K562 (cell line): ENCODE data around the gene FRK. TPM values are rescaled to one million over a fixed set of nuclear protein-coding genes. Genes with fewer than 3 reads are reported as not detected.

Experiments used
- ATAC-seq: fragments of 200-7000 bp; cut with Tn5 transposase; 3 replicates; pipeline ENCODE4 v1.9.1; 2020; ENCODE audit warnings: moderate library complexity
- BruUV-seq: library from RNA; stranded (reverse); fragments of 400-500 nt; replicated peaks from 2 replicates; lab custom pipeline; 2021; lab: Mats Ljungman, UMichigan
- CTCF ChIA-PET: fragments of 300-600 bp; formaldehyde crosslinking; extraction: SDS; loops from one replicate; lab custom pipeline; 2021; ENCODE audit warnings: low intra/inter-chr PET ratio; lab: Yijun Ruan, JAX
- POLR2A ChIA-PET: fragments of 300-600, 350-650 bp; sonication (Branson Sonifier 250); formaldehyde crosslinking; extraction: SDS; loops from one replicate; lab custom pipeline; 2021; ENCODE audit warnings: antibody characterized with exemption, inconsistent platforms; lab: Yijun Ruan, JAX
- DNase-seq, 4 experiments: peaks; one replicate each; pipeline versions ENCODE4 v3.0.0 to v3.0.0-alpha.2; 2011 to 2018; ENCODE audit warnings: low spot score in 3 of 4, mixed read lengths in 3 of 4; ENCODE audit errors: extremely low read depth in 1 of 4
- FAIRE-seq: peaks from 2 replicates; lab custom pipeline; 2011; peaks lifted over from hg19 to GRCh38; lab: Jason Lieb, UNC
- H2AFZ ChIP-seq: 2 replicates; pipeline ENCODE4 v1.6.0; 2011; ENCODE audit warnings: low read depth, low read length, control low read depth, inconsistent platforms
- H3K27ac ChIP-seq: fragments of 200-600 bp; 3 replicates; pipeline ENCODE4 v1.8.0; 2011; ENCODE audit warnings: low read depth, mild to moderate bottlenecking, control low read depth, inconsistent platforms, low read length, moderate library complexity, mixed read lengths; ENCODE audit errors: extremely low read depth
- H3K27me3 ChIP-seq, 2 experiments: fragments of 300-600 bp in 1 of 2; 2 replicates in 1 of 2; 3 replicates in 1 of 2; pipeline versions ENCODE4 v1.6.0 to v1.8.0; 2011; ENCODE audit warnings: inconsistent platforms in 2 of 2, low read length in 2 of 2, mild to moderate bottlenecking in 1 of 2, mixed read lengths in 1 of 2, moderate library complexity in 1 of 2; ENCODE audit not compliant: control insufficient read depth in 2 of 2, insufficient read depth in 2 of 2
- H3K36me3 ChIP-seq: fragments of 300-600 bp; 3 replicates; pipeline ENCODE4 v1.8.0; 2011; ENCODE audit warnings: mild to moderate bottlenecking, low read length, inconsistent platforms; ENCODE audit not compliant: control insufficient read depth, insufficient read depth
- H3K4me1 ChIP-seq, 2 experiments: fragments of 200-600 bp in 1 of 2; replicated peaks in 1 of 2; 2 replicates in 1 of 2; 3 replicates in 1 of 2; pipeline versions ENCODE4 v1.5.1 to v1.8.0; 2011; ENCODE audit warnings: inconsistent platforms in 2 of 2, low read length in 2 of 2, mild to moderate bottlenecking in 1 of 2, mixed read lengths in 1 of 2, moderate library complexity in 1 of 2; ENCODE audit not compliant: control insufficient read depth in 2 of 2, insufficient read depth in 2 of 2
- H3K4me2 ChIP-seq: 2 replicates; pipeline ENCODE4 v1.6.1; 2011; ENCODE audit warnings: low read length, control low read depth, inconsistent platforms, mixed read lengths; ENCODE audit not compliant: insufficient read depth
- H3K4me3 ChIP-seq: fragments of 200-600 bp; sonication (generic), shearing (Covaris generic); 2 replicates; pipeline ENCODE4 v1.5.1; 2016; ENCODE audit warnings: control low read depth, inconsistent platforms
- H3K79me2 ChIP-seq: fragments of 200-600 bp; 3 replicates; pipeline ENCODE4 v1.8.0; 2011; ENCODE audit warnings: low read length, inconsistent platforms; ENCODE audit not compliant: control insufficient read depth, insufficient read depth
- H3K9ac ChIP-seq, 2 experiments: 2 replicates each; pipeline versions ENCODE4 v1.6.0 to v1.6.1; 2011; ENCODE audit warnings: low read depth in 2 of 2, low read length in 2 of 2, control low read depth in 1 of 2, inconsistent platforms in 1 of 2, mild to moderate bottlenecking in 1 of 2, mixed read lengths in 1 of 2; ENCODE audit not compliant: insufficient read depth in 1 of 2
- H3K9me1 ChIP-seq: one replicate; pipeline ENCODE4 v1.6.0; 2011; ENCODE audit warnings: inconsistent platforms, mild to moderate bottlenecking, low read length, moderate library complexity; ENCODE audit not compliant: control insufficient read depth, insufficient read depth
- H3K9me3 ChIP-seq: replicated peaks from 2 replicates; pipeline ENCODE4 v1.5.1; 2011; ENCODE audit warnings: low read depth, low read length, inconsistent platforms; ENCODE audit not compliant: control insufficient read depth, insufficient read depth
- H4K20me1 ChIP-seq: replicated peaks from 2 replicates; pipeline ENCODE4 v1.6.1; 2011; ENCODE audit warnings: low read length, inconsistent platforms, mixed read lengths; ENCODE audit not compliant: control insufficient read depth, insufficient read depth
- BCOR ChIP-seq: fragments of 450-650 bp; IDR thresholded peaks from 2 replicates; pipeline ENCODE4 v1.6.1; 2016
- GATA2 ChIP-seq: sonication (generic); formaldehyde crosslinking; IDR thresholded peaks from 2 replicates; pipeline ENCODE4 v1.4.0; 2020; ENCODE audit warnings: mild to moderate bottlenecking, missing genetic modification reagents
- KDM2B ChIP-seq: fragments of 250-450 bp; sonication (Bioruptor Pico); IDR thresholded peaks from 2 replicates; pipeline ENCODE4 v1.8.0; 2021; ENCODE audit warnings: mild to moderate bottlenecking, moderate library complexity
- MTA1 ChIP-seq: fragments of 450-650 bp; IDR thresholded peaks from 2 replicates; pipeline ENCODE4 v1.6.1; 2017; ENCODE audit warnings: borderline replicate concordance
- NRF1 ChIP-seq, 2 experiments: fragments of 450-650 bp; IDR thresholded peaks in 1 of 2; conservative IDR thresholded peaks in 1 of 2; 2 replicates each; pipeline ENCODE4 v1.6.1; 2014; ENCODE audit warnings: mild to moderate bottlenecking in 2 of 2
- RBM25 ChIP-seq: fragments of 200-400 bp; formaldehyde crosslinking; IDR thresholded peaks from 2 replicates; pipeline ENCODE4 v1.6.1; 2018; ENCODE audit warnings: low read length, low read depth, moderate library complexity; ENCODE audit not compliant: severe bottlenecking
- SNRNP70 ChIP-seq: fragments of 200-400 bp; formaldehyde crosslinking; optimal IDR thresholded peaks from 2 replicates; pipeline ENCODE3; 2017; ENCODE audit warnings: low read depth, low read length
- SPI1 ChIP-seq: IDR thresholded peaks from 2 replicates; pipeline ENCODE4 v1.6.1; 2011; ENCODE audit warnings: low read depth, low read length, control low read depth, borderline replicate concordance
- STAT5B ChIP-seq: fragments of 250-450 bp; sonication (Bioruptor Pico); IDR thresholded peaks from 2 replicates; pipeline ENCODE4 v1.8.0; 2021; ENCODE audit warnings: mild to moderate bottlenecking, inconsistent platforms
- TFAM ChIP-seq: fragments of 250-450 bp; sonication (Bioruptor Pico); conservative IDR thresholded peaks from 2 replicates; pipeline ENCODE4 v1.5.0; 2021; ENCODE audit warnings: mild to moderate bottlenecking, moderate library complexity
- ZNF146 ChIP-seq: IDR thresholded peaks from one replicate; pipeline ENCODE4 v1.6.1; 2018; ENCODE audit warnings: missing compliant biosample characterization; ENCODE audit not compliant: unreplicated experiment
- ZNF589 ChIP-seq: fragments of 200-800 bp; sonication (Bioruptor generic); IDR thresholded peaks from 2 replicates; pipeline ENCODE4 v1.6.1; 2016; ENCODE audit warnings: low read depth, missing genetic modification characterization, missing compliant biosample characterization
- WGBS: fragments of 100-300 bp; shearing (Covaris generic); methylation state at CpG from one replicate; pipeline ENCODE4 v1.1.6; 2016; ENCODE audit warnings: low coverage, mixed read lengths; ENCODE audit not compliant: insufficient coverage; ENCODE audit errors: missing lambda C conversion rate; 5-methylcytosine and 5-hydroxymethylcytosine counted together
- in situ Hi-C: fragments of 300-500 bp; cut with MboI; formaldehyde crosslinking; loops from 4 replicates; pipeline ENCODE4 v1.15.0; 2018; ENCODE audit warnings: inconsistent platforms, mixed read lengths
- intact Hi-C: fragments of 100-400 bp; cut with micrococcal nuclease; formaldehyde crosslinking; loops from 2 replicates; pipeline ENCODE4 v1.14.2; 2022
- polyA plus RNA-seq, 8 experiments: library from polyadenylated mRNA; depleted of rRNA in 4 of 8; stranded (reverse) in 5 of 8; unstranded in 3 of 8; fragments of >200 nt; fragmentation: Nextera tagmentation in 2 of 8; fragmentation: Illumina TruSeq in 1 of 8; extraction: Ambion mirVana in 2 of 8; extraction: Trizol in 1 of 8; gene quantifications; 2 replicates each; pipeline versions ENCODE4 v1.2.1 to v1.2.3, GENCODE V29; 2011 to 2014; ENCODE audit warnings: inconsistent platforms in 1 of 8, missing spikeins in 1 of 8
- total RNA-seq, 7 experiments: library from RNA; depleted of rRNA in 6 of 7; stranded (reverse); fragments of >200 nt in 6 of 7; fragmentation: Illumina TruSeq in 2 of 7; extraction: Trizol in 2 of 7; gene quantifications; 2 replicates each; pipeline versions ENCODE4 v1.2.1 to v1.2.3, GENCODE V29; 2011 to 2021; ENCODE audit warnings: low replicate concordance in 1 of 7

The FRK gene
- total and polyA plus RNA-seq, 9 of the 15 experiments (the other 6 are each of a cell fraction or from before 2014, with no cell fraction given) = 0.01 to 0.29 (median 0.09) TPM

DNA sequence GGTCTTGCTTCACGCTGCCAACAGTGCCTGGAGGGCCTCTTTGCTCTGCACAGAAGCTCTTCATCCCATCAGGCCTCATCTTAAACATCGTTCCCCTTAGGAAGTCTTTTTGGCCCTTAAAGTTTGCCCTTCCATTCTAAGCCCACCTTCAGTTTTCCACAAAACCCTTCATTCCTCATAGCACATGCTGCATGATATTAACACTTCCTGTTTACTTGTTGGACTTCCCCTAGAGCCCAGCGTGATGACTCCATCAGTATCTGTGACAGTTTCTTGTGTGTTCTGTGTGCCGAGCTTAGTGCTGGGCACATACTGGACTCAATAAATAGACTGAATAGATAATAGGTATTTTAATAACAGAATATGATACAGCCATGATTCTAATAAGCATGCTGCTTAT, 42.2 kb upstream of the FRK start:
- H3K36me3 ChIP-seq = no peaks in the 10 kb centered on the region
- no peak overlapping the region for H3K4me2 ChIP-seq
- 78% methylated on average over 4 of the region's 4 CpGs for WGBS
- TF ChIP-seq SPI1 (peak; percentile 37; the same call in 1 of the 2 replicates), NRF1 (conservative IDR thresholded peaks at IDR 0.05 in 1 of 2, IDR thresholded peaks at IDR 0.05 in 1 of 2) (no peak)
- H3K79me2 ChIP-seq = peaks cover 11% of the 10 kb centered on the region
- ChIA-PET CTCF (no interaction called here), POLR2A (no interaction called here)
- peaks cover 4 to 7% of the 10 kb centered on the region in 2 experiments; a peak in 3 of 5 replicates for H3K4me1 ChIP-seq
- ATAC-seq = no peak
- H3K27ac ChIP-seq = no peak overlapping the region
- no peak for DNase-seq
- H2AFZ ChIP-seq = no peak overlapping the region
- no peaks in the 10 kb centered on the region for H3K27me3 ChIP-seq
- intact Hi-C loops (no loop called here), in situ Hi-C loops (no loop called here)
- BruUV-seq = no TSS peak
- no peaks in the 10 kb centered on the region for H4K20me1 ChIP-seq
- no peak for FAIRE-seq
- no peaks in the 10 kb centered on the region for H3K9me1 ChIP-seq
- H3K9ac ChIP-seq = no peak overlapping the region
- no peaks in the 10 kb centered on the region for H3K9me3 ChIP-seq
- H3K4me3 ChIP-seq = no peak overlapping the region

DNA sequence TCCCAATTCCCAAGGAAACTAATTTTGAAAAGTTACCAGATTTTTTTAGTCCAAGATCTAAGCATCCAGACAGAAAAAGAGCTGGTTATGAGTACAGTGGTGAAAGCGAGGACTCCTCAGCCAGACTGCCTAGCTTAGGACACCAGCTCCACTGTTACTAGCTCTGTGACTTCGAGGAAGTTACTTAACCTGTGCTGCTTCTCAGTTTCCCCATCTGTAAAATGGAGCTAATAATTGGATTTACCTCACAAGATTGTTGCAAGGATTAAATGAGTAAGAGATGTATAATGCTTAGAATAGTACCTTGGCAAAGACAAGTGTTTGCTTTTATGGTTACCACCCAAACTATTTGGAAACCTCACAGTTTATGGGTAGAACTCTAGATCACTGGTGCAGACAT, 41.1 kb upstream of the FRK start:
- H3K9me3 ChIP-seq = peaks cover under 1% of the 10 kb centered on the region; the same call in 1 of the 2 replicates
- H3K27me3 ChIP-seq = no peaks in the 10 kb centered on the region
- 63% methylated on average over 2 of the region's 2 CpGs for WGBS
- peak overlapping the region; percentile 88 for H3K4me3 ChIP-seq
- no peaks in the 10 kb centered on the region for H3K36me3 ChIP-seq
- H3K4me2 ChIP-seq = peak overlapping the region; percentile 89
- no peaks in the 10 kb centered on the region for H4K20me1 ChIP-seq
- intact Hi-C loops = no loop called here
- H3K27ac ChIP-seq = no peak overlapping the region
- ATAC-seq (no peak), DNase-seq (no peak)
- H3K9ac ChIP-seq = peak overlapping the region in 1 of 2 experiments; percentile 84; a peak in 2 of 4 replicates
- CTCF ChIA-PET = interaction anchor here (1.2 kb wide), 1 partner anchor 91 kb away, joined by 4 read pairs; no protein-coding TSS in a partner anchor
- H3K4me1 ChIP-seq = peaks cover 4 to 7% of the 10 kb centered on the region in 2 experiments; a peak in 3 of 5 replicates
- H3K79me2 ChIP-seq = peaks cover 11% of the 10 kb centered on the region
- no peak for TF ChIP-seq ZNF146
- TF ChIP-seq STAT5B (CRISPR knock-in tag) = no peak
- no peak for TF ChIP-seq KDM2B (CRISPR knock-in tag)
- no peak for TF ChIP-seq GATA2 (CRISPR knock-in tag)
- peak; percentile 70; the same call in 1 of the 2 replicates for TF ChIP-seq BCOR
- TF ChIP-seq TFAM = no peak
- no peak for TF ChIP-seq MTA1
- no peak for TF ChIP-seq ZNF589 (CRISPR knock-in tag)
- peak; percentile 87 for TF ChIP-seq RBM25
- no peak for TF ChIP-seq SNRNP70
- TF ChIP-seq, all 486 proteins: peak for 2
- Histone ChIP-seq H3K9me1 (no peaks in the 10 kb centered on the region), H2AFZ (peak overlapping the region; percentile 99; the same call in 1 of the 2 replicates)
- POLR2A ChIA-PET = interaction anchor here (0.7 kb wide), 1 partner anchor 685 kb away, joined by 6 read pairs; no protein-coding TSS in a partner anchor
- in situ Hi-C loops = no loop called here
- no TSS peak for BruUV-seq
- FAIRE-seq = peak; percentile 52
